Left renal cortex interstitium (tissue), 4 donors: ENCODE results near the gene PDSS1. TPM values are rescaled to one million over a fixed set of nuclear protein-coding genes. Genes with fewer than 3 reads are reported as not detected.

Source experiments
- DNase-seq, 4 donors: peaks; one replicate each; pipeline ENCODE4 v3.0.0-alpha.2; 2013; ENCODE audit warnings: low read depth in 4 of 4, low spot score in 2 of 4, missing footprints in 1 of 4
- polyA plus RNA-seq, 4 donors: library from polyadenylated mRNA; unstranded; fragments of 120-200 nt; gene quantifications; one replicate each; pipeline ENCODE4 v1.2.1, GENCODE V29; 2013; ENCODE audit not compliant: insufficient read length in 4 of 4

Gene PDSS1
- polyA plus RNA-seq, 4 donors: 9.9 to 15.3 (median 11.6) TPM

- DNase-seq: no peak
Measured at GRCh38 chr10:26790221-26790995, 92.9 kb downstream of the PDSS1 start.

GRCh38 chr10:26792758-26793495 is 95.4 kb downstream of the PDSS1 start:
- DNase-seq: no peak

Other genes with a start within 250 kb of the PDSS1 start
- gene ABI1, start 163.3 kb downstream of the PDSS1 start, polyA plus RNA-seq: 10 to 100 TPM; 61.7 to 65.9 (median 63.8) TPM